ENCODE measurements around the gene MCRIP2. TPM values are rescaled to one million over a fixed set of nuclear protein-coding genes. Genes with fewer than 3 reads are reported as not detected.
A peak's percentile ranks its signal among the peaks of the same experiment; 100 is the strongest.

Gene MCRIP2
- total and polyA plus RNA-seq, 9 of the 15 experiments (the other 6 are each of a cell fraction or from before 2014, with no cell fraction given): 0.80 to 120 (median 35.2) TPM

DNA sequence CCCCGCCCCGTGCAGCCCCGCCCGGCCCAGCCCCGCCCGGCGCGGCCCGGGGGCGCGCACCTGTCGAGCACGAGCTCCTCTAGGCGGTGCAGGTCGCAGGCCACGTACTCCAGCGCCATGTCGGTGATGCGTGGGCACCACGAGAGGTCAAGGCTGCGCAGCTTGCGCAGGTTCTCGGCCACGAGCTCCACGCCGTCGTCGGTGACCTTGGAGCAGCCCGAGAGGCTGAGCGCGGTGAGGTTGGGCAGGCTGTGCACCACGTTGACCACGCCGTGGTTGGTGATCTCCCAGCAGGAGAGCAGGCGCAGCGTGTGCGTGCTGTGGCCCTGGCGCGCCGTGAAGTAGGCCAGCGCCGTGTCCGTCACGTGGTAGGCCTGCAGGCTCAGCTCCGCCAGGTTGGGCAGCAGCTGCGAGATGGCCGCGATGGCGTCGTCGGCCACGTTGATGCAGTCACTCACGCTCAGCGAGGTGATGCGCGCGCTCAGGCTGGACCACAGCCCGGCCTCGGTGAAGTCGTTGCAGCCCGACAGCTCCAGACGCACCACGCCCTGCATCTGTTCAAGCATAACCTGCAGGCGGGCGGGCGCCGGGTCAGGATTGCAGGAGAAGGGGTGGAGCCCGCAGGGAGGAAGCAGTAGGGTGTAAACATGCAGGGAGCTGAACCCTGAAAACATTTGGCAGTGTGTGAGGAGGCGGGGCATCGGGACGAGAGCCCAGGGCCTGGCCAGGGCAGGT is 53.9 kb downstream of the MCRIP2 start (continued):
- TF ChIP-seq NRF1 (conservative IDR thresholded peaks at IDR 0.05 in 1 of 2, IDR thresholded peaks at IDR 0.05 in 1 of 2): peak; percentile 84 to 88
- no peak for TF ChIP-seq CBFA2T3 (IDR thresholded peaks at IDR 0.05)
- no peak for TF ChIP-seq ZNF445 (CRISPR knock-in tag; IDR thresholded peaks at IDR 0.05; ENCODE audit: low read depth)
- TF ChIP-seq XRCC4 (IDR thresholded peaks at IDR 0.05; ENCODE audit: extremely low read depth, insufficient read depth, insufficient read length): no peak
- TF ChIP-seq ZNF644 (tag; IDR thresholded peaks at IDR 0.05; ENCODE audit: low read depth): no peak
- TF ChIP-seq NR1H2 (CRISPR knock-in tag; IDR thresholded peaks at IDR 0.05): no peak
- no peak for TF ChIP-seq SIRT6 (IDR thresholded peaks at IDR 0.05; ENCODE audit: low read depth, low read length)
- TF ChIP-seq ZBTB1 (CRISPR knock-in tag; IDR thresholded peaks at IDR 0.05; ENCODE audit: borderline replicate concordance, low read depth): peak; percentile 52; the same call in 1 of the 2 replicates
- TF ChIP-seq ZNF717 (CRISPR knock-in tag; IDR thresholded peaks at IDR 0.05): no peak
- TF ChIP-seq, protein P1, sequence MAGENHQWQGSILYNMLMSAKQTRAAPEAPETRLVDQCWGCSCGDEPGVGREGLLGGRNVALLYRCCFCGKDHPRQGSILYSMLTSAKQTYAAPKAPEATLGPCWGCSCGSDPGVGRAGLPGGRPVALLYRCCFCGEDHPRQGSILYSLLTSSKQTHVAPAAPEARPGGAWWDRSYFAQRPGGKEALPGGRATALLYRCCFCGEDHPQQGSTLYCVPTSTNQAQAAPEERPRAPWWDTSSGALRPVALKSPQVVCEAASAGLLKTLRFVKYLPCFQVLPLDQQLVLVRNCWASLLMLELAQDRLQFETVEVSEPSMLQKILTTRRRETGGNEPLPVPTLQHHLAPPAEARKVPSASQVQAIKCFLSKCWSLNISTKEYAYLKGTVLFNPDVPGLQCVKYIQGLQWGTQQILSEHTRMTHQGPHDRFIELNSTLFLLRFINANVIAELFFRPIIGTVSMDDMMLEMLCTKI (IDR thresholded peaks at IDR 0.05; ENCODE audit: partially characterized antibody): no peak
- TF ChIP-seq, protein P2, sequence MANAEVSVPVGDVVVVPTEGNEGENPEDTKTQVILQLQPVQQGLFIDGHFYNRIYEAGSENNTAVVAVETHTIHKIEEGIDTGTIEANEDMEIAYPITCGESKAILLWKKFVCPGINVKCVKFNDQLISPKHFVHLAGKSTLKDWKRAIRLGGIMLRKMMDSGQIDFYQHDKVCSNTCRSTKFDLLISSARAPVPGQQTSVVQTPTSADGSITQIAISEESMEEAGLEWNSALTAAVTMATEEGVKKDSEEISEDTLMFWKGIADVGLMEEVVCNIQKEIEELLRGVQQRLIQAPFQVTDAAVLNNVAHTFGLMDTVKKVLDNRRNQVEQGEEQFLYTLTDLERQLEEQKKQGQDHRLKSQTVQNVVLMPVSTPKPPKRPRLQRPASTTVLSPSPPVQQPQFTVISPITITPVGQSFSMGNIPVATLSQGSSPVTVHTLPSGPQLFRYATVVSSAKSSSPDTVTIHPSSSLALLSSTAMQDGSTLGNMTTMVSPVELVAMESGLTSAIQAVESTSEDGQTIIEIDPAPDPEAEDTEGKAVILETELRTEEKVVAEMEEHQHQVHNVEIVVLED (CRISPR knock-in tag; IDR thresholded peaks at IDR 0.05): peak; percentile 39; the same call in 1 of the 2 replicates
- no peak for TF ChIP-seq TCF7L2 (IDR thresholded peaks at IDR 0.05; ENCODE audit: low read depth, low read length)
- TF ChIP-seq FIP1L1 (IDR thresholded peaks at IDR 0.05; ENCODE audit: low read depth, low read length, poor library complexity, severe bottlenecking): peak; percentile 56
- TF ChIP-seq, protein P3, sequence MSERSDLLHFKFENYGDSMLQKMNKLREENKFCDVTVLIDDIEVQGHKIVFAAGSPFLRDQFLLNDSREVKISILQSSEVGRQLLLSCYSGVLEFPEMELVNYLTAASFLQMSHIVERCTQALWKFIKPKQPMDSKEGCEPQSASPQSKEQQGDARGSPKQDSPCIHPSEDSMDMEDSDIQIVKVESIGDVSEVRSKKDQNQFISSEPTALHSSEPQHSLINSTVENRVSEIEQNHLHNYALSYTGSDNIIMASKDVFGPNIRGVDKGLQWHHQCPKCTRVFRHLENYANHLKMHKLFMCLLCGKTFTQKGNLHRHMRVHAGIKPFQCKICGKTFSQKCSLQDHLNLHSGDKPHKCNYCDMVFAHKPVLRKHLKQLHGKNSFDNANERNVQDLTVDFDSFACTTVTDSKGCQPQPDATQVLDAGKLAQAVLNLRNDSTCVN (CRISPR knock-in tag; IDR thresholded peaks at IDR 0.05): no peak
- TF ChIP-seq JUNB (CRISPR knock-in tag; conservative IDR thresholded peaks at IDR 0.05): no peak
- no peak for TF ChIP-seq CBX2 (IDR thresholded peaks at IDR 0.05; ENCODE audit: insufficient read depth, low read length, poor library complexity, severe bottlenecking)
- peak; percentile 96 for TF ChIP-seq HNRNPLL (IDR thresholded peaks at IDR 0.05; ENCODE audit: low read depth, low read length, poor library complexity, severe bottlenecking)
- no peak for TF ChIP-seq NCOA2 (IDR thresholded peaks at IDR 0.05; ENCODE audit: partially characterized antibody in 2 of 2)
- TF ChIP-seq, protein P4, sequence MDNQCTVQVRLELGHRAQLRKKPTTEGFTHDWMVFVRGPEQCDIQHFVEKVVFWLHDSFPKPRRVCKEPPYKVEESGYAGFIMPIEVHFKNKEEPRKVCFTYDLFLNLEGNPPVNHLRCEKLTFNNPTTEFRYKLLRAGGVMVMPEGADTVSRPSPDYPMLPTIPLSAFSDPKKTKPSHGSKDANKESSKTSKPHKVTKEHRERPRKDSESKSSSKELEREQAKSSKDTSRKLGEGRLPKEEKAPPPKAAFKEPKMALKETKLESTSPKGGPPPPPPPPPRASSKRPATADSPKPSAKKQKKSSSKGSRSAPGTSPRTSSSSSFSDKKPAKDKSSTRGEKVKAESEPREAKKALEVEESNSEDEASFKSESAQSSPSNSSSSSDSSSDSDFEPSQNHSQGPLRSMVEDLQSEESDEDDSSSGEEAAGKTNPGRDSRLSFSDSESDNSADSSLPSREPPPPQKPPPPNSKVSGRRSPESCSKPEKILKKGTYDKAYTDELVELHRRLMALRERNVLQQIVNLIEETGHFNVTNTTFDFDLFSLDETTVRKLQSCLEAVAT (IDR thresholded peaks at IDR 0.05): no peak
- TF ChIP-seq CEBPB (tag; IDR thresholded peaks at IDR 0.05): no peak
- no peak for TF ChIP-seq RFX1 (IDR thresholded peaks at IDR 0.05)
